Renal cortical epithelial cell (primary cell): Measurements from ENCODE around the gene CCDC18. TPM values are rescaled to one million over a fixed set of nuclear protein-coding genes. Genes with fewer than 3 reads are reported as not detected.
"Not testable (repeated sequence)": the region's sequence is repeated elsewhere in the genome, so short reads cannot be mapped to it uniquely, and the experiment has no call there.

ENCODE experiments used
- DNase-seq: peaks from one replicate; pipeline ENCODE4 v3.0.0-alpha.2; 2011; ENCODE audit warnings: low read depth
- total RNA-seq: library from RNA; depleted of rRNA; stranded (reverse); fragments of >200 nt; gene quantifications from 2 replicates; pipeline ENCODE4 v1.2.3, GENCODE V29; 2014

The CCDC18 gene
- total RNA-seq, 1 donor from 2014 or later, result 9.7 TPM

DNA sequence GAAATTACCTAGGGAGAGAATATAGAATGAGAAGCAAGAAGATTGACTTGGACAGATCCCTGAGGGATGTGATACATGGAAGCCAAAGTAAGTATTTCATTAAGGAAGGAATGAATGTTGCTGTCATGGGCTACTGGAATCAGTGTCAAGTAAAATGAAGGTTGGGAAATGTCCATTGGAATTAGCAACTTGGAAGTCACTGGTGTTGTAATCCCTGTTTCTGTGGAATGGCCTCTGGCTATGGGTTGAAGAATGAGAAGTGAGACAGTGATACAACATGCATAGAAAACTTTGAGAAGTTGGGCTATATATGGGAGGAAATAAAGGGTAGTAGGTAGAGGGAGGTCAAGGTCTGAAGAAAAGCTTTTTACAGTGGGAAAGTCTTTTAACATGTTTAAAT, 54.7 kb downstream of the CCDC18 start:
- peak; percentile 35 for DNase-seq

DNA sequence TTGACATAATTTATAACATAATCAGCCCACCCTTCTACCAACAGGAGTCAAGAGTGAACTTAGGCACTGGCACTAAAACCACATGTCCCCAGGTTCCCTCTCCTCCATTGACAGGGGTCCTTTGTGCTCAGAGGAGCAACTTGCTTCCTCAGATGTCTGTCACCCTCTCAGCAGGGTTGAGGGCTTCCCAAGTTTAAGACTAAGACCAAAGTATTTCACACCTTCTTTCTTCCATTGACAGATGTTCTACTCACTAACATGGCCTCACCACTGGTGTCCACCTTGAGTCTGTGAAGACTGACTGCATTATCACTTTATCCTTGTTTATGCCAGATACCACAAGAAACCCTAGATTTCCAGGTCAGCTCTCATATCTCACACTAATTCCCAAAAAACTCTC, 56.5 kb downstream of the CCDC18 start:
- no peak for DNase-seq

DNA sequence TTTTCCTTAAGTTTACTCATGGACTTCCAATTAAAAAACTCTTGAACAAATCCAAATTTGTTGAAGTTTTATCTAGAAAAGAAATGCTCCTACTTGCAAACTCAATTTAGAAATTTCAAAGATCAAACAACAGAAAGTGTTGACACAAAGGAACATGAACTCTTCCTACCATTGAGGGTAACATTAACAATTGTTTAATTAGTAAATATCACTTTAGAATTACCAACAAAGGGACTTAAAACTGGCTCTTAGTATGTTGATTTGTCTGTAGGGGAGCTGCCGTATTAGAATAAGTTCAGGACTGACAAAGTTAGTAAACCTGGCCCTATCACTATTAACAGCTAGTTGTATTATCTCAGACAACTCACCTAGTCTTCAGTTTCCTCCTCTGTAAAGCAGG, 57.9 kb downstream of the CCDC18 start:
- DNase-seq, result no peak

DNA sequence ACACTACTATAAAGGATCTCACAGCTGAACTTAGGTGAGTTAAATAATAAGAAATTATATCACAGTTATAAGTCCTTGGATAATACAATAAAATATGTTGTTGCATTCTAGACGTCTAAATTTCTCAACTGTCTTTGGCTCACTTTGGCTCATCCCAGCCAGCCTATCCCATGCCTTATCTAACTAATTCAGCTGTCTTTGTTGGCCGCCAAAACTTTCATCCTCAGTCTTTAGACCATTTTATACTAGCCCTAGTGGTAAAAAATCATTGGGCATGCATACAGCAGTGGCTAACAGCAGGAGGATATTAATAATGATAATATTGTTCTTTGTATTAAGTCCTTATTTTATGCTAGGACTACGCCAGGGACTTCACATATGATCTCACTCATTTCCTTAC, 59.3 kb downstream of the CCDC18 start:
- no peak for DNase-seq

DNA sequence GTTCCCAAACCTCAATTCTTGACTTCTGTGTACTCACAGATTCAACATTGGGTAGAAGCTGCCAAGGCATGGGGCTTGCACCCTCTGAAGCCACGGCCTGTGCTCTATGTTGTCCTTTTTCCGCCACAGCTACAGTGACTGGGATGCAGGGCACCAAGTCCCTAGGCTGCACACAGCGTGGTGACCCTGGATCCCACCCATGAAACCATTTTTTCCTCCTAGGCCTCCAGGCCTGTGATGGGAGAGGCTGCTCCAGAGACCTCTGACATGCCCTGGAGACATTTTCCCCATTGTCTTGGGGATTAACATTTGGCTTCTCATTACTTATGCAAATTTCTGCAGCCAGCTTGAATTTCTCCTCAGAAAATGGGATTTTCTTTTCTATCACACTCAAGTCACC, 62.7 kb downstream of the CCDC18 start:
- DNase-seq, result not testable (repeated sequence)

DNA sequence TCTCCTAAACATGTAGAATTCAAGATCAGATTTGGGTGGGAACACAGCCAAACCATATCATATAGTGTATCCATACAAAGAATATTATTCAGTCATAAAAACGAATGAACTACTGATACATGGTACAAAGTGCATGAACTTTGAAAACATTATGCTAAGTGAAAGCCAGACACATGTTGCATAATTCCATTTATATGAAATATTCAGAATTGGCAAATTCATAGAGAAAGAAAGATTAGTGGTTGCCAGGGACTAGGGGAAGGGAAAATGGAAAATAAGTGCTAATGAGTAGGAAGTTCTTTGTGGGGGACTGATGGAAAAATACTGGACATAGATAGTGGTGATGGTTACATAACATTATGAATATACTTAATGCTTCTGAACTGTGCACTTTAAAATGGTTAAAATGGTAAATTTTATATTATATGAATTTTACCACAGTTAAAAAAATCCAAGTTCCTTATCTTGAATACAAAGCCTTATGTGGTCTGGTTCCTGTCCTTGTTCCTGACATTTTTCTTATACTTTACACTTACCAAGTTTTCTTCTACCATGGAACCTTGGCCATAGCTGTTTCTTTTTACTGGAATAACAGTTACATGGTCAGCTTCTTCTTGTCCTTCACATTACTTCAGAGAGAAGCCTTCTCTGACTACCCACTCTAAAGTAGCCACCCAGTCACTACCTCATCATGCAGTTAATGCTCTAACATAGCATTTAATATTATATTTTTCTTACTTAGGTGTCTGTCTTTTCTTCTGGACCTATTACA, 64.0 kb downstream of the CCDC18 start:
- DNase-seq, result no peak

DNA sequence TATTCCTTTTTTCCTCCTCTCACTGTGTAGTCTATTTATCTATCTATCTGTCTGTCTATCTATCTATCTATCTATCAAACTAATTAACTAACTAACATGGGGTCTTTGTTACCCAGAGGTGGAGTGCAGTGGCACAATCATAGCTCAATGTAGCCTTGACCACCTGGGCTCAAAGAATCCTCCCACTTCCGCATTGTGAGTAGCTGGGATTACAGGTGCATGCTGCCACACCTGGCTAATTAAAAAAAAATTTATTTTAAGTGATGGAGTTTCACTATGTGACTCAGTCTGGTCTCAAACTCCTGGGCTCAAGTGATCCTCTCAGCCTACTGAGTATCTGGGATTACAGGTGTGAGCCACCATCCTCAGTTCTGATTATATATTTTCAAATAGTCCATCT, 71.4 kb downstream of the CCDC18 start:
- no peak for DNase-seq

DNA sequence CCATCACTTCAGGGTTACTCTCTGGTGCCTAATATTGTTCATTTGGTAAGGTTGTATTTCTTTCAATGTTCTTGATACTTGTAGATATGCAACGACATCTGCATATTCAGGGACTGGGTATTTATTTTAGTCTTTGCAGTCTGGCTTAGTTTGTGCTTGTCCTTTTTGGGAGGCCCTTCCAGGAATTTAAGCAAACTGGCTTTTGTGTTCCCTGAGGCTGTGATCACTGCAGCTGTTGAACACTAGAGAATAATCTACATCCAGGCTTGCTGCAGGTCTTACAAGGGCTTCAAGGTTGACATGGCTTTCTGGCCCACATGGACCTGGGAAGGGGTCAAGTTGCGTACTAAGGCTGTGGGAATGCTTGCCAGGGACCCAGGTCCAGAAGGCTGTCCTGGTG, 72.1 kb downstream of the CCDC18 start:
- DNase-seq, result no peak

DNA sequence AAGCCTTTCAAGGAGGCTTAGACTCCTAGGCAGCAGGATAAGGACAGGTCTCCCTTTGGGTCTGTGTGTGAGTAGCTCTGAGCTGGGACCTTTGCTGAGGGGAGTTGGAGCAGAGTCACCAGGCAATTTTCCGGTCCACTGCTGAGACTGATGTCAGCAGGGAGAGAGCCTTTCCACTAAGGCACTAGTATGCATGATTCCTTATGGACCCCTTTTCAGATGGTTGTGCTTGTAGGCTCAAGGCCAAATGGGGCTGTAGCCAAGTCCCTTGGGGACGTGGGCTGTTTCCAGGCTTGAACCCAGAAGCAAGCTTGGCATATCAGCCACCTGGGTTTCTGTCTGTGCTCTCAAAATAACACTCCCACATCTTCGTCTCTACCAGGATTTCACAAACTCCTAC, 73.0 kb downstream of the CCDC18 start:
- DNase-seq, result no peak

DNA sequence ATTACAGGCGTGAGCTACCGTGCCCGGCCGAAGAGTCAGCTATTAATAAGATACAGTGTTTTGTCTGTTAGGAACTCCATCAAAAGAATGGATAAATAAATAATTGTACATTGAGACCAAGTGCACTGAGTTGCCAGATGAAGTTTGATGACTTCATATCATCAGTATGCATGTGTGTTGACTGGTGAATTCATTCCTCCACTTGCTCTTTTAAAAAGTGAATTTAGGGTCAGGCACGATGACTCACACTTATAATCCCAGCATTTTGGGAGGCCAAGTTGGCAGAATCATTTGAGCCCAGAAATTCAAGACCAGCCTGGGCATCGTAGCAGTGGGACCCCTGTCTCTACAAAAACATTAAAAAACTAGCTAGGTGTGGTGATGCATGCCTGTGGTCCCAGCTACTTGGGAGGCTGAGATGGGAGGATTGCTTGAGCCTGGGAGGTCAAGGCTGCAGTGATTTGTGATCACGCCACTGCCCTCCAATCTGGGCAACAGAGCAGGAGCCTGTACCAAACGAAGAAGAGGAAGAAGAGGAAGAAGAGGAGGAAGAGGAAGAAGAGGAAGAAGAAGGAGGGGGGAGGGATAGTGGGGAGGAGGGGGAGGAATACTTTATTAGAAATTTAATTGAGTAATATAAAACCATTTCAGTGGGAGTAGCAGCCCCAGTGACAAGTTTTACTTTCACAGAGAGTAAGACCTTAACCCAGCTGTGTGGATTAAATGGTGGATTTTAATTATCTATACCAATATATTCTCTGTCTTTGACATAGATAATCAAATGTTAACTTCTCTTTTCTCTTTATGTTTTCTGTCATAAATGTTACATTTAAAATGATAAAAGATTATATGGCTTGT, 74.9 kb downstream of the CCDC18 start:
- peak; percentile 71 for DNase-seq

DNA sequence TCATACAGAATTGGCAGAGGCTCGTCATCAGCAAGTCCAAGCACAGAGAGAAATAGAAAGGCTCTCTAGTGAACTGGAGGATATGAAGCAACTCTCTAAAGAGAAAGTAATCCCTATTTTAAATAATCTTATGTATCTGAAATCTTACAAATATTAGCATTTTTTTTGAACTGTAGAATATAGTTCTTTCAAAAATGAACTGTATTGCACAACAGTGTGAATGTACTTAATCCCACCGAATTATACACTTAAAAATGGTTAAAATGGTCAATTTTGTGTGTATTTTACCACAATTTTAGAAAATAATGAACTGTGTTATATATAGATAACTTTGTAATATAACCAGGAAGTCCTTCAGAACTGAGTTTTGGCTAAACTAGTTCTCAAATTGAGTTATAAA, 75.9 kb downstream of the CCDC18 start:
- no peak for DNase-seq

DNA sequence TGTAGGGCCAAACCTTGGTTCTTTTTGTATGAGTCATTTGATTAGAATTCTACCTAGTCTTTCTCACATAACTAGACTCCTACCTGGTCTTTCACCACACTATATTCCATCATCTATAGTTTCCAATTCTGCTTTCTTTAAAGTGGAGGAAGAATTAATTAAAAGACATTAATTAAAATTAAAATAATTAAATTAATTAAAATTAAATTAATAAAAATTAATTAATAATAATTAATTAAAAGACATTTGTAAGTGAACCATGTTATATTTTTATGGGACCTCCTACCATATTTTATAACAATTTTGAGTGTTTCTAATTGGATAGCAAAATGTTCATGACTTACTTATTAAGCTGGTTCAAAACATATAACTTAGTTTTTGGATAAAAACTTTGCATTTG, 77.4 kb downstream of the CCDC18 start:
- peak; percentile 29 for DNase-seq

DNA sequence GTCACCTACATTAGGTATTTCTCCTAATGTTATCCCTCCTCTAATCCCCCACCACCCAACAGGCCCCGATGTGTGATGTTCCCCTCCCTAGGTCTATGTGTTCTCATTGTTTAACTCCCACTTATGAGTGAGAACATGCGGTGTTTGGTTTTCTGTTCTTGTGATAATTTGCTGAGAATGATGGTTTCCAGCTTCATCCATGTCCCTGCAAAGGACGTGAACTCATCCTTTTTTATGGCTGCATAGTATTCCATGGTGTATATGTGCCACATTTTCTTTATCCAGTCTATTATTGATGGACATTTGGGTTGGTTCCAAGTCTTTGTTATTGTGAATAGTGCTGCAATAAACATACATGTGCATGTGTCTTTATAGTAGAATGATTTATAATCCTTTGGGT, 80.2 kb downstream of the CCDC18 start:
- not testable (repeated sequence) for DNase-seq

DNA sequence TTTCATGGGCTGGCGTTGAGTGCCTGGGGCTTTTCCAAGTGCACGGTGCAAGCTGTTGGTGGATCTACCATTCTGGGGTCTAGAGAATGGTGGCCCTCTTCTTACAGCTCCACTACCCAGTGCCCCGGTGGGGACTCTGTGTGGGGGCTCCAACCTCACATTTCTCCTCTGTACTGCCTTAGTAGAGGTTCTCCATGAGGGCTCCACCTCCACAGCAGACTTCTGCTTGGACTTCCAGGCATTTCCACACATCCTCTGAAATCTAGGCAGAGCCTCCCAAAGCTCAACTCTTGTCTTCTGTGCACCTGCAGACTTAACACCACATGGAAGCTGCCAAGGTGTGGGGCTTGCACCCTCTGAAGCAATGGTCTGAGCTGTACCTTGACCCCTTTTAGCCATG, 82.1 kb downstream of the CCDC18 start:
- DNase-seq, result no peak

DNA sequence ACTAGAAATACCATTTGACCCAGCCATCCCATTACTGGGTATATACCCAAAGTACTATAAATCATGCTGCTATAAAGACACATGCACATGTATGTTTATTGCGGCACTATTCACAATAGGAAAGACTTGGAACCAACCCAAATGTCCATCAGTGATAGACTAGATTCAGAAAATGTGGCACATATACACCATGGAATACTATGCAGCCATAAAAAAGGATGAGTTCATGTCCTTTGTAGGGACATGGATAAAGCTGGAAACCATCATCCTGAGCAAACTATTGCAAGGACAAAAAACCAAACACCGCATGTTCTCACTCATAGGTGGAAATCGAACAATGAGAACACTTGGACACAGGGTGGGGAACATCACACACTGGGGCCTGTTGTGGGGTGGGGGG, 88.4 kb downstream of the CCDC18 start:
- DNase-seq, result not testable (repeated sequence)

DNA sequence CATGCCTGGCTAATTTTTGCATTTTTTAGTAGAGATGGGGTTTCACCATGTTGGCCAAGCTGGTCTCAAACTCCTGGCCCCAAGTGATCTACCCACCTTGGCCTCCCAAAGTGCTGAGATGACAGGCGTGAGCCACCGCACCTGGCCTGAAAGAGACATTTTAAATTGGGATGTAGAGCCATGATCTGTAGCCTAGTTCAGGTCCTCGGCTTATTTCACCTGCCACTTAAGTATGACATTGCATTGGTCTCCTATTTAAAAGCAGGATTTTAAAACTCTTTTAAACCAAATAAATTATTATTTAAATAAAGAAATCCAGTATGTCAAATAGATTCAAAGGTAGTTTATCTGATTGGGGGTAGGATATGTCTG, 94.7 kb downstream of the CCDC18 start:
- not testable (repeated sequence) for DNase-seq

DNA sequence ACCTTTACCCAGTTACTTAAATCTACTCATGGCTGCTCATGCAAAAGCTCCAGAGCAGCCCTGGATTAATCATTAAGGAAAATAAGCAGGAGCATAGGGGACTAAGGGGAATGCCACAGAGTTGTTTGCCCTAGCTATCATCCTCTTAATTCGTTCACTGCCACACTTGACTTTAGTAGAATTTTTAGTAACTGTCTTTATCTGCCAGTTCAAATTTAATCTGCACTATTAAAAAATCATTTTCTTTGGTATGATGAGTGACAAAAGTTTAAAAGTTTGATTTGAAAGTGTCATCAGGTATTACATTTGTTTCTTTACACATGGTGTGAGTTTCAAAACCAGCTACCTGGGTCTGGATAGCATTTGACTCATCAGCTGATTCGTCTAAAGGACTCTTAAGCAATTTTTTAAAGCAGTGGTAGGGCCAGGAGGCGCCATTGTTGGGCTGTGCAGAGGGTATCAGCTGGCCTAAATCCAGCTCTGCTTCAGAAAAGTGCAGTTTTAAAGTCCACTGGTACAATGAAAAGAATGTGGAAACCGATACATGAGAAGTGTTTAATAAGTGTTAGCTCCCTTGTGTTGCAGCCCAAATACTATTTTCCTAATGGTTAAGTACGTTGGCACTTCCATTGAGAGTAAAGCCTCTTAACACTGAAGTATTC, 95.2 kb downstream of the CCDC18 start:
- DNase-seq, result peak; percentile 91

DNA sequence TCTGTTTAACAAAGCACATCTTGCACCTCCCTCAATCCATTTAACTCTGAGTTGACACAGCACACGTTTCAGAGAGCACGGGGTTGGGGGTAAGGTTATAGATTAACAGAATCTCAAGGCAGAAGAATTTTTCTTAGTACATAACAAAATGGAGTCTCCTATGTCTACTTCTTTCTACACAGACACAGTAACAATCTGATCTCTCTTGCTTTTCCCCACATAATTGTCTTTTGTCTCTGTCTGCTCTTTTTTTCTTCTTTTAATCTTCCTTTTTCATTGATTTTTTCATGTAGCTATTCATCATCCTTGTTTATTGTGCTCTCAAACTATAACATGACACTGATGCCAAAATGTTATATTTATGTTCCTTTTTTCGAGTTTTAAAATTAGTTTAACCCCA, 97.0 kb downstream of the CCDC18 start:
- DNase-seq, result not testable (repeated sequence)

DNA sequence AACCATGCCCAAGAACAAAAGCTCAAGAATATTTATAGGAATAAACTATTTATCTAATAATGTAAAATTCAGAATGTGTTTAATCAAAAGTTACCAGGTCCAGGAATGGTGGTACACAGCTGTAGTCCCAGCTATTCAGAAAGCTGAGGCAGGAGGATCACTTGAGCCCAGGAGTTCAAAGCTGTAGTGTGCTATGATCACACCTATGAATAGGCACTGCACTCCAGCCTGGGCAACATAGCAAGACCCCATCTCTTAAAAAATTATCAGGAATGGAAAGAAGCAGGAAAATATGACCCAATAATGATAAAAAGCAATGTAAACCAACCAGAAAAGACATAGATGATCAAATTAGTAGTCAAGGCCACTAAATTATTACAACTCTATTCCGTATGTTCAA, 103.0 kb downstream of the CCDC18 start:
- DNase-seq, result no peak

DNA sequence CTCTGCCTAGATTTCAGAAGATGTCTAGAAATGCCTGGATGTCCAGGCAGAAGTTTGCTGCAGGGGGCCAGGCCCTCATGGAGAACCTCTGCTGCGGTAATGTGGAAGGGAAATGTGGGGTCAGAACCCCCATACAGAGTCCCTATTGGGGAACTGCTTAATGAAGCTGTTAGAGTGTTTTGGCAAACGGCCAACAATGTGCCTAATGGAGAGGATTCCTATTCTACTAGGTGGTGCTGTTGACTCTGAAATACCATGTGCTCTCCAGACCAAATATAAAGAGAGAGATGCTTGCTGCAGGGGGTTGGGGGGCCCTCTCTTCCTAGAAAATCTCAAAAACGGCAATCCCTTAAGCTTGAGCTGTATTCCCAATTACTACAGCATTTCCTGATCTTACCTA, 108.0 kb downstream of the CCDC18 start:
- DNase-seq, result peak; percentile 16

DNA sequence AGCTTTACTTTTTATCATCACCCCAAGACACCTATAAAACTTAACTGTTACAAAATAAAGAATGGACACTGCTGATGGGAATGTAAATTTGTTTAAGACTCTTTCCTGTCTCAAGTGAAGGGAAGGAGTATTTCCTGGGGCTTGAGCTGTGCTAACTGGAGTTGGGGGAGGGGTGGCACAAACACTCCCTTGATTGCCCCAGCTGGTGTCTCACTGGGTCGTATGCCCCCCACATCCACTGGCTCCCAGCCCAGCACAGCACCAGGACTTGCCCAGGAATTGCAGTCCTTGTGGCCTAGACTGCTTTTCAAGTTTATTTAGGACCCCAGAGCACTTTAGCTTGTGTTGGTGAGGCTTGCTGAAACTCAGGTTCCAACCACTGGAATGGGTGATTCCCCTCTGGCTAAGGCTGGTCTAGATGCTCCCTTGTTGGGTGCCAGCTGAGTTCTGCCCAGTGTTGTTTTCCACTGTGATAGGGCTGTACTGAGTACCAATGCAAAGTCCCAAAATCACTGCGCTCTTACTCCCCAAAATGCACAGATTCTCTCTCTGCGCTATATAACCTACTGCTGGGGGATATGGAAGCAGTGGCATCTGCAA, 116.1 kb downstream of the CCDC18 start:
- no peak for DNase-seq

DNA sequence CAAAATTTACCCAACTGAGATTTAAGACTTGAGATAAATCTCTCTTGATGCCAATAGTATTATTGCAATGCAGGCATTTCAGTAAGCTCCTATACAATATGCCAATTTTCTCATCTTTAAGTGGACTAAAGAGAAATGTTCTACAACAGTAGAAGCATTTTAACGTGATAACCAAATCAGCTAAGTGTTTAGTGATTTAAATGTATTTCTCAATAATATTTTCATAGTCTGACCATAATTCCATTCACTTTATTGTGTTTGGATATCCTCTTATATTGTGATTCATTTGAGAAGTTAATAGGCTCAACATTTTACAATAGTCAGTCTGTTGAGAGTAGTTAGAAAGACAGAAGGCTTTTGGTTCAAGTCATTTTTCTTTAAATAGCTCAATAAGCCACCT, 120.6 kb downstream of the CCDC18 start:
- no peak for DNase-seq
